ENCODE results near the gene ALDH3B1. TPM values are rescaled to one million over a fixed set of nuclear protein-coding genes. Genes with fewer than 3 reads are reported as not detected.
A peak's percentile ranks its signal among the peaks of the same experiment; 100 is the strongest.
"Not testable (repeated sequence)": the region's sequence is repeated elsewhere in the genome, so short reads cannot be mapped to it uniquely, and the experiment has no call there.

ALDH3B1 gene
- total RNA-seq, 1 donor from 2014 or later, result 1.3 TPM

DNA sequence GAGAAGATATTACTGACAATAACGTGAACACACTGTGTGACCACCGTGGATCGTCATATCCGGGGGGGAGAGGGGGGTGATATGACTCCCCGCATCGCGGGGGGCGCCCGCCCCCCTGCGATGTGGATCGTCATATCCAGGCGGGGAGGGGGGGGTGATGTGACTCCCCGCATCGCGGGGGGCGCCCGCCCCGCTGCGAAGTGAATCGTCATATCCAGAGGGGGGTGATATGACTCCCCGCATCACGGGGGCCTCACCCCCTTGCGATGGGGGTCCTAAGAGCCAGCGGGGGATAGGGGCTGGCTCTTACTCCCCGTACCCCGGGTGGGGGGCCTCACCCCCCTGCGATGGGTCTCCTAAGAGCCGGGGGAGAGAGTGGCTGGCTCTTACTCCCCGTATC, 26.2 kb upstream of the ALDH3B1 start:
- H3K4me1 Mint-ChIP-seq (ENCODE audit: low read depth, unreplicated experiment), result peaks cover 6% of the 10 kb centered on the region
- H3K9ac ChIP-seq (ENCODE audit: low read length), result no peak overlapping the region
- H3K4me3 ChIP-seq (ENCODE audit: insufficient read depth, low read depth, low read length), result no peak overlapping the region
- no peak overlapping the region for H3K27ac ChIP-seq (ENCODE audit: low read depth, low read length)
- no peaks in the 10 kb centered on the region for H3K9me3 ChIP-seq (ENCODE audit: insufficient read depth, low read depth, low read length)
- H4K20me1 ChIP-seq (ENCODE audit: insufficient read depth, low read length), result no peaks in the 10 kb centered on the region
- H2AFZ ChIP-seq (ENCODE audit: low read depth, low read length), result no peak overlapping the region
- TF ChIP-seq EZH2 (IDR thresholded peaks at IDR 0.05; ENCODE audit: insufficient read depth, low read length), result no peak
- TF ChIP-seq, protein P1, sequence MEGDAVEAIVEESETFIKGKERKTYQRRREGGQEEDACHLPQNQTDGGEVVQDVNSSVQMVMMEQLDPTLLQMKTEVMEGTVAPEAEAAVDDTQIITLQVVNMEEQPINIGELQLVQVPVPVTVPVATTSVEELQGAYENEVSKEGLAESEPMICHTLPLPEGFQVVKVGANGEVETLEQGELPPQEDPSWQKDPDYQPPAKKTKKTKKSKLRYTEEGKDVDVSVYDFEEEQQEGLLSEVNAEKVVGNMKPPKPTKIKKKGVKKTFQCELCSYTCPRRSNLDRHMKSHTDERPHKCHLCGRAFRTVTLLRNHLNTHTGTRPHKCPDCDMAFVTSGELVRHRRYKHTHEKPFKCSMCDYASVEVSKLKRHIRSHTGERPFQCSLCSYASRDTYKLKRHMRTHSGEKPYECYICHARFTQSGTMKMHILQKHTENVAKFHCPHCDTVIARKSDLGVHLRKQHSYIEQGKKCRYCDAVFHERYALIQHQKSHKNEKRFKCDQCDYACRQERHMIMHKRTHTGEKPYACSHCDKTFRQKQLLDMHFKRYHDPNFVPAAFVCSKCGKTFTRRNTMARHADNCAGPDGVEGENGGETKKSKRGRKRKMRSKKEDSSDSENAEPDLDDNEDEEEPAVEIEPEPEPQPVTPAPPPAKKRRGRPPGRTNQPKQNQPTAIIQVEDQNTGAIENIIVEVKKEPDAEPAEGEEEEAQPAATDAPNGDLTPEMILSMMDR (IDR thresholded peaks at IDR 0.05; ENCODE audit: insufficient read depth, low read depth, low read length), result no peak
- no peak overlapping the region for H3K4me3 Mint-ChIP-seq (ENCODE audit: unreplicated experiment)
- H3K36me3 ChIP-seq (ENCODE audit: insufficient read depth, low read length), result no peaks in the 10 kb centered on the region
- H3K79me2 ChIP-seq (ENCODE audit: insufficient read depth, low read length), result no peaks in the 10 kb centered on the region
- no peaks in the 10 kb centered on the region for H3K4me1 ChIP-seq (ENCODE audit: insufficient read depth, low read length)
- no peak overlapping the region for H3K27ac Mint-ChIP-seq (ENCODE audit: unreplicated experiment)
- no peak for FAIRE-seq
- peaks cover 4% of the 10 kb centered on the region for H3K9me3 Mint-ChIP-seq (ENCODE audit: unreplicated experiment)
- H3K4me2 ChIP-seq (ENCODE audit: low read length), result no peak overlapping the region
- no peak for DNase-seq (ENCODE audit: low read depth)
- H3K27me3 Mint-ChIP-seq (ENCODE audit: low read depth, unreplicated experiment), result peaks cover 16% of the 10 kb centered on the region
- no peaks in the 10 kb centered on the region for H3K27me3 ChIP-seq (ENCODE audit: insufficient read depth, low read length)
- no peaks in the 10 kb centered on the region for H3K36me3 Mint-ChIP-seq (ENCODE audit: low read depth, unreplicated experiment)

DNA sequence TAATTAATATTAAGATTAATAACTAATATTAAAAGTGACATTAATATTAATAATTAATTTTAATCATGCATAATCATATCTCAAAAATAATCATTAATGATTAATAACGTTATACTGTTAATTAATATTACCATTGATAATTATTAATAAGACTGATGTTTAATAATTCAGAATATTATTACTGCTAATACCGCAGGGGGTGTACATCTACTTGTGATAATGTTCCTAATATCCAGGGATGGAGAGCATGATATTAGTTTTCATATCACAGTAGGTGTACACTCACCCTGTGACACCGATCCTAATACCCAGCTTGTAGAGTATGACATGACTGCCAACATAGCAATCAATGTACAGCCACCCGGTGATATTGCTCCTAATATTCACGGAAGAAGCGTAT, 24.8 kb upstream of the ALDH3B1 start:
- H3K4me1 Mint-ChIP-seq (ENCODE audit: low read depth, unreplicated experiment); H3K9ac ChIP-seq (ENCODE audit: low read length); H3K79me2 ChIP-seq (ENCODE audit: insufficient read depth, low read length); H3K27ac Mint-ChIP-seq (ENCODE audit: unreplicated experiment); H2AFZ ChIP-seq (ENCODE audit: low read depth, low read length); DNase-seq (ENCODE audit: low read depth); H3K27me3 ChIP-seq (ENCODE audit: insufficient read depth, low read length); H3K27ac ChIP-seq (ENCODE audit: low read depth, low read length); H3K4me3 ChIP-seq (ENCODE audit: insufficient read depth, low read depth, low read length); FAIRE-seq; H3K36me3 ChIP-seq (ENCODE audit: insufficient read depth, low read length); H3K4me1 ChIP-seq (ENCODE audit: insufficient read depth, low read length); H3K4me2 ChIP-seq (ENCODE audit: low read length); H3K9me3 ChIP-seq (ENCODE audit: insufficient read depth, low read depth, low read length); H3K4me3 Mint-ChIP-seq (ENCODE audit: unreplicated experiment); H3K36me3 Mint-ChIP-seq (ENCODE audit: low read depth, unreplicated experiment); H3K9me3 Mint-ChIP-seq (ENCODE audit: unreplicated experiment); H4K20me1 ChIP-seq (ENCODE audit: insufficient read depth, low read length): not testable (repeated sequence)
- peaks cover 17% of the 10 kb centered on the region for H3K27me3 Mint-ChIP-seq (ENCODE audit: low read depth, unreplicated experiment)

DNA sequence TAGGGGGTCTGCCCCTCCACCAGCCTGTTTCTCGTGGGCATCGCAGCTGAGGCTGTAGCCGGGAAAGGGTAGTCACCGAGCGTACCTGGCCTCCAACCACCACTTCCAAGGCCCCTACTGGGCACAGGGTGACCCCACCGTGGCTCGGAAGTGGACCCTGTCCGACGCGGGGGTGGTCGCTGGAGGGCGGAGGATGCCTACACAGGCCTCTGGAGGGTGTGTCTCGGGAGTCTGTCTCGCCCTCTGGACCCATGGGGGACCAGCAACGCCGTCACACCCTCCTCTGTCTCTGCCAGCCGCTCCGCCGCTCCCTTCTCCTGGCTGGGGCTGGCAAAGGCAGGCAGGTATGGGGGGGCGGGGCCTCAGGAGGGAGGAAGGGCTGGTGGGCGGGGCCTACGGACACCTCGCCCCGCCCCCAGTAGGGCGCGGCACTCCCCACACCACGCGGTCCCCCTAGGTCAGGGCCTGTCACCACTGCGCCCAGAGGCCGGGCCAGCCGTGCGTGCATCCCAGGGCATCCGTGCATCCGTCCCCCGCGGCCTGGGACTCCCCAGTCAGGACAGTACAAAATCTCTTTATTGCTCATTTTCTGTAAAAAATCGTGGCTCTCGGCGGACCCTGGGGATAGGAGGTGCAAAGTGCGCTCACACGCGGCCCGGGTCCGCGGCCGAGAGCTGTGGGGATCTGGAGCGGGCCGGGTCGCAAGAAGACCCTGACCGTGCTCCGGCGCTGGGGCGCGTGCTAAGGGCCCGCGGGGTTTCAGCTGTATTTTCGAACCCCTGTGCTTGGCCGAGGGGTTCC, 19.4 kb upstream of the ALDH3B1 start:
- peaks cover 21% of the 10 kb centered on the region for H3K27me3 Mint-ChIP-seq (ENCODE audit: low read depth, unreplicated experiment)
- H3K4me3 Mint-ChIP-seq (ENCODE audit: unreplicated experiment); H4K20me1 ChIP-seq (ENCODE audit: insufficient read depth, low read length); H3K4me3 ChIP-seq (ENCODE audit: insufficient read depth, low read depth, low read length); H2AFZ ChIP-seq (ENCODE audit: low read depth, low read length); DNase-seq (ENCODE audit: low read depth); H3K9me3 Mint-ChIP-seq (ENCODE audit: unreplicated experiment); H3K36me3 ChIP-seq (ENCODE audit: insufficient read depth, low read length); H3K79me2 ChIP-seq (ENCODE audit: insufficient read depth, low read length); H3K27me3 ChIP-seq (ENCODE audit: insufficient read depth, low read length); H3K27ac Mint-ChIP-seq (ENCODE audit: unreplicated experiment); H3K9me3 ChIP-seq (ENCODE audit: insufficient read depth, low read depth, low read length); H3K27ac ChIP-seq (ENCODE audit: low read depth, low read length); H3K4me1 ChIP-seq (ENCODE audit: insufficient read depth, low read length); H3K36me3 Mint-ChIP-seq (ENCODE audit: low read depth, unreplicated experiment); H3K4me1 Mint-ChIP-seq (ENCODE audit: low read depth, unreplicated experiment); FAIRE-seq; H3K9ac ChIP-seq (ENCODE audit: low read length): not testable (repeated sequence)
- H3K4me2 ChIP-seq (ENCODE audit: low read length), result peak overlapping the region; percentile 41

GRCh38 chr11:67991347-67992121, 18.6 kb upstream of the ALDH3B1 start:
- H3K4me3 Mint-ChIP-seq (ENCODE audit: unreplicated experiment); H3K27ac ChIP-seq (ENCODE audit: low read depth, low read length); H3K4me1 ChIP-seq (ENCODE audit: insufficient read depth, low read length); FAIRE-seq; H3K9me3 ChIP-seq (ENCODE audit: insufficient read depth, low read depth, low read length); H3K4me3 ChIP-seq (ENCODE audit: insufficient read depth, low read depth, low read length); H3K36me3 ChIP-seq (ENCODE audit: insufficient read depth, low read length); H3K9ac ChIP-seq (ENCODE audit: low read length); H3K36me3 Mint-ChIP-seq (ENCODE audit: low read depth, unreplicated experiment); H3K9me3 Mint-ChIP-seq (ENCODE audit: unreplicated experiment); H3K27ac Mint-ChIP-seq (ENCODE audit: unreplicated experiment); H2AFZ ChIP-seq (ENCODE audit: low read depth, low read length); H3K79me2 ChIP-seq (ENCODE audit: insufficient read depth, low read length); H3K4me1 Mint-ChIP-seq (ENCODE audit: low read depth, unreplicated experiment); DNase-seq (ENCODE audit: low read depth); H3K27me3 ChIP-seq (ENCODE audit: insufficient read depth, low read length); H4K20me1 ChIP-seq (ENCODE audit: insufficient read depth, low read length): not testable (repeated sequence)
- peaks cover 18% of the 10 kb centered on the region for H3K27me3 Mint-ChIP-seq (ENCODE audit: low read depth, unreplicated experiment)
- H3K4me2 ChIP-seq (ENCODE audit: low read length), result peak overlapping the region; percentile 41

DNA sequence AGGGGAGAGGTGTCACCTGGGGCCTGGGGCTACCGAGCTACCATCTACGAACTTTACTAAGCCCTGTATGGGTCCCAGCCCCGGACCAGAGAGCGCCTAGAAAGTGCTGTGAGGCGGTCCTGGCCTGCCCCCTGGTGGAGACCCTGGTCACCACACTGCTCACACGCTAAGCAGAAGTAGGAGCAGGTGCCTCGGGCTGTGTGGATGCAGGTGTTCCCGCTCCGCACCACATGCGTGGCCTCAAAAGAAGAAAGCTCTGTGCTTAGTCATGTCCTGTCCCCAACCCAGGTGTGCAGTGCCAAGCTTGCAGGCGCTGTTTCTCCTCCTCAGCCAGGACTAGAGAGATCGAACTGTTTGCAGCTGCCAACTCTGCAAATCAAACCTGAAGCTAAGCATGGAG, 16.3 kb upstream of the ALDH3B1 start:
- H3K4me1 Mint-ChIP-seq (ENCODE audit: low read depth, unreplicated experiment); H3K27me3 ChIP-seq (ENCODE audit: insufficient read depth, low read length); H3K9ac ChIP-seq (ENCODE audit: low read length); H3K27ac ChIP-seq (ENCODE audit: low read depth, low read length); H2AFZ ChIP-seq (ENCODE audit: low read depth, low read length); FAIRE-seq; H3K4me3 Mint-ChIP-seq (ENCODE audit: unreplicated experiment); H3K4me2 ChIP-seq (ENCODE audit: low read length); H3K9me3 ChIP-seq (ENCODE audit: insufficient read depth, low read depth, low read length); H3K79me2 ChIP-seq (ENCODE audit: insufficient read depth, low read length); H3K4me3 ChIP-seq (ENCODE audit: insufficient read depth, low read depth, low read length); H3K9me3 Mint-ChIP-seq (ENCODE audit: unreplicated experiment); H4K20me1 ChIP-seq (ENCODE audit: insufficient read depth, low read length); H3K4me1 ChIP-seq (ENCODE audit: insufficient read depth, low read length); H3K36me3 ChIP-seq (ENCODE audit: insufficient read depth, low read length); DNase-seq (ENCODE audit: low read depth): not testable (repeated sequence)
- Mint-ChIP-seq H3K27me3 (ENCODE audit: low read depth, unreplicated experiment) (peaks cover 22% of the 10 kb centered on the region), H3K36me3 (ENCODE audit: low read depth, unreplicated experiment) (peaks cover 19% of the 10 kb centered on the region), H3K27ac (ENCODE audit: unreplicated experiment) (peak overlapping the region; percentile 12)
